GM10847 (cell line): ENCODE results near the gene AQR.

Source experiments
- POLR2A ChIP-seq: IDR thresholded peaks from 2 replicates; pipeline ENCODE4 v1.6.1; 2011; ENCODE audit not compliant: insufficient read length; ENCODE audit errors: extremely low read depth

AQR gene

GRCh38 chr15:34984889-34985630 is 15.5 kb upstream of the AQR start:
- TF ChIP-seq POLR2A = no peak

GRCh38 chr15:34976743-34977142 is 7.2 kb upstream of the AQR start:
- no peak for TF ChIP-seq POLR2A

- no peak for TF ChIP-seq POLR2A
Observed at GRCh38 chr15:34976073-34976472, 6.5 kb upstream of the AQR start.

- TF ChIP-seq POLR2A = no peak
Observed at GRCh38 chr15:34973512-34973911, 4.0 kb upstream of the AQR start.

- TF ChIP-seq POLR2A = no peak
Observed at GRCh38 chr15:34964277-34964676, 5.3 kb downstream of the AQR start.

GRCh38 chr15:34953851-34954250 is 15.7 kb downstream of the AQR start:
- no peak for TF ChIP-seq POLR2A

- TF ChIP-seq POLR2A = no peak
Observed at GRCh38 chr15:34952481-34952880, 17.1 kb downstream of the AQR start.

- no peak for TF ChIP-seq POLR2A
Observed at GRCh38 chr15:34951993-34952392, 17.5 kb downstream of the AQR start.

- no peak for TF ChIP-seq POLR2A
Observed at GRCh38 chr15:34944936-34945335, 24.6 kb downstream of the AQR start.

- TF ChIP-seq POLR2A = no peak
Observed at GRCh38 chr15:34943711-34944110, 25.8 kb downstream of the AQR start.

GRCh38 chr15:34942363-34942762 is 27.2 kb downstream of the AQR start:
- no peak for TF ChIP-seq POLR2A

- no peak for TF ChIP-seq POLR2A
Observed at GRCh38 chr15:34941831-34942230, 27.7 kb downstream of the AQR start.

- no peak for TF ChIP-seq POLR2A
Observed at GRCh38 chr15:34941185-34941698, 28.3 kb downstream of the AQR start.

- TF ChIP-seq POLR2A = no peak
Observed at GRCh38 chr15:34933432-34933975, 36.0 kb downstream of the AQR start.

GRCh38 chr15:34927726-34928125 is 41.8 kb downstream of the AQR start:
- no peak for TF ChIP-seq POLR2A

- TF ChIP-seq POLR2A = no peak
Observed at GRCh38 chr15:34914317-34914716, 55.2 kb downstream of the AQR start.

- no peak for TF ChIP-seq POLR2A
Observed at GRCh38 chr15:34905047-34905446, 64.5 kb downstream of the AQR start.
